Vagina (tissue), 2 donors: ENCODE results near the gene SERINC5.

Experiments
- POLR2A ChIP-seq, 2 donors: fragments of 450-650 bp; IDR thresholded peaks; one replicate each; pipeline ENCODE4 v1.6.1; 2017; ENCODE audit warnings: antibody characterized with exemption in 2 of 2, mild to moderate bottlenecking in 2 of 2, moderate library complexity in 2 of 2
- POLR2AphosphoS5 ChIP-seq, 2 donors: sonication (generic); formaldehyde crosslinking; IDR thresholded peaks; one replicate each; pipeline ENCODE4 v1.9.0; 2017; ENCODE audit warnings: antibody characterized with exemption in 2 of 2, mild to moderate bottlenecking in 2 of 2, low read depth in 1 of 2; ENCODE audit not compliant: insufficient read depth in 1 of 2
- TF ChIP-seq, protein P1 (sequence below), 3 experiments: fragments of 450-650 bp in 2 of 3; fragments of 200-600 bp in 1 of 3; sonication (generic) in 1 of 3; IDR thresholded peaks; one replicate each; pipeline ENCODE4 v1.5.1; 2017 to 2019; ENCODE audit warnings: antibody characterized with exemption in 3 of 3, mild to moderate bottlenecking in 2 of 3, moderate library complexity in 2 of 3

DNA sequence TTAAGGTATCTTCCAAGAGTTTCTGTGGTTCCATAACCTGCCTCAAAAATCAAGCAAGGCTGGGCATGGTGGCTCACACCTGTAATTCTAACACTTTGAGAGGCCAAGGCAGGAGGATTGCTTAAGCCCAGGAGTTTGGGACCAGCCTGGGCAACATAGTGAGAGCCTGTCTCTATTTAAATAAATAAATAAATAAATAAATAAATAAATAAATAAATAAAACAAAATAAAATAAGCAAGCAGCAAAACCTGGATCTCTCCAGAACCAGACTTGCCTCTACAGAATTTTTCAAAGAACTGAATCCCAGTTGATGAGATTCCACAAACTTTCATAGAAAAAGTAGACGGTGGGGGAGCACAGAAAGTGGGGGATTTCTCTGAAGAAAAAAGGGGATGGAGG, 12.3 kb downstream of the SERINC5 start:
- TF ChIP-seq, protein P1, sequence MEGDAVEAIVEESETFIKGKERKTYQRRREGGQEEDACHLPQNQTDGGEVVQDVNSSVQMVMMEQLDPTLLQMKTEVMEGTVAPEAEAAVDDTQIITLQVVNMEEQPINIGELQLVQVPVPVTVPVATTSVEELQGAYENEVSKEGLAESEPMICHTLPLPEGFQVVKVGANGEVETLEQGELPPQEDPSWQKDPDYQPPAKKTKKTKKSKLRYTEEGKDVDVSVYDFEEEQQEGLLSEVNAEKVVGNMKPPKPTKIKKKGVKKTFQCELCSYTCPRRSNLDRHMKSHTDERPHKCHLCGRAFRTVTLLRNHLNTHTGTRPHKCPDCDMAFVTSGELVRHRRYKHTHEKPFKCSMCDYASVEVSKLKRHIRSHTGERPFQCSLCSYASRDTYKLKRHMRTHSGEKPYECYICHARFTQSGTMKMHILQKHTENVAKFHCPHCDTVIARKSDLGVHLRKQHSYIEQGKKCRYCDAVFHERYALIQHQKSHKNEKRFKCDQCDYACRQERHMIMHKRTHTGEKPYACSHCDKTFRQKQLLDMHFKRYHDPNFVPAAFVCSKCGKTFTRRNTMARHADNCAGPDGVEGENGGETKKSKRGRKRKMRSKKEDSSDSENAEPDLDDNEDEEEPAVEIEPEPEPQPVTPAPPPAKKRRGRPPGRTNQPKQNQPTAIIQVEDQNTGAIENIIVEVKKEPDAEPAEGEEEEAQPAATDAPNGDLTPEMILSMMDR (IDR thresholded peaks at IDR 0.05), result no peak
- TF ChIP-seq POLR2A (IDR thresholded peaks at IDR 0.05), result no peak
- no peak for TF ChIP-seq POLR2AphosphoS5 (IDR thresholded peaks at IDR 0.05; ENCODE audit: insufficient read depth in 1 of 2, low read depth in 1 of 2)
